ENCODE measurements around the gene AP2A2.

DNA sequence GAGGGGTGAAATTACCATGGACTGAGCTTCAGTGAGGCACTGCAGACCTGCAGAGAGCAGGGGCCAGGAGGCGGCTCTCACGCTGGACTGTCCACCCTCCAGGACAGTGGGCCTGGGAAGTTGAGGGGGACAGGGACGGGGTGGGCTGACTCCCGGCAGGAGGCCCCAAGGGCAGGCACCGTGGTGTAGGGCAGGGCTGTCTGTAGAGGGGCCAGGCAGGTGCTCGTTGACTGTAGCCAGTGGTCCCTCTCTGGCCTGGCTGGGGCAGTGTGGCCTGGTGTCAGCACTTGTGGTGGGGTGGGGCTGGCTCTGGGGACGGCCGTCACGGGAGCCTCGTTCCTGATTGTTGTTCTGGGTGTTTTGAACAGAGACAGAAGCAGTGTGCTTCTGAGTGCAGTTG is 64.4 kb downstream of the AP2A2 start:
- no peak for TF ChIP-seq TAF1 (IDR thresholded peaks at IDR 0.05; ENCODE audit: low read depth)
- TF ChIP-seq, protein P1, sequence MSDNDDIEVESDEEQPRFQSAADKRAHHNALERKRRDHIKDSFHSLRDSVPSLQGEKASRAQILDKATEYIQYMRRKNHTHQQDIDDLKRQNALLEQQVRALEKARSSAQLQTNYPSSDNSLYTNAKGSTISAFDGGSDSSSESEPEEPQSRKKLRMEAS (IDR thresholded peaks at IDR 0.05) = no peak
- no peak for TF ChIP-seq EGR1 (IDR thresholded peaks at IDR 0.05)
- no peak for TF ChIP-seq REST (IDR thresholded peaks at IDR 0.05; ENCODE audit: low read depth)
- TF ChIP-seq, protein P2, sequence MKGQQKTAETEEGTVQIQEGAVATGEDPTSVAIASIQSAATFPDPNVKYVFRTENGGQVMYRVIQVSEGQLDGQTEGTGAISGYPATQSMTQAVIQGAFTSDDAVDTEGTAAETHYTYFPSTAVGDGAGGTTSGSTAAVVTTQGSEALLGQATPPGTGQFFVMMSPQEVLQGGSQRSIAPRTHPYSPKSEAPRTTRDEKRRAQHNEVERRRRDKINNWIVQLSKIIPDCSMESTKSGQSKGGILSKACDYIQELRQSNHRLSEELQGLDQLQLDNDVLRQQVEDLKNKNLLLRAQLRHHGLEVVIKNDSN (IDR thresholded peaks at IDR 0.05) = no peak
- TF ChIP-seq ZBTB7A (IDR thresholded peaks at IDR 0.05; ENCODE audit: low read depth) = no peak
- TF ChIP-seq TCF12 (IDR thresholded peaks at IDR 0.05; ENCODE audit: low read depth) = no peak
- no peak for TF ChIP-seq EP300 (IDR thresholded peaks at IDR 0.05; ENCODE audit: borderline replicate concordance)
- no peak for TF ChIP-seq RAD21 (IDR thresholded peaks at IDR 0.05; ENCODE audit: low read depth)
- TF ChIP-seq YY1 (IDR thresholded peaks at IDR 0.05; ENCODE audit: low read depth) = no peak
- no peak for TF ChIP-seq CREB1 (IDR thresholded peaks at IDR 0.05; ENCODE audit: low read depth)
- no peak for TF ChIP-seq FOXM1 (IDR thresholded peaks at IDR 0.05; ENCODE audit: borderline replicate concordance, low read depth)
- no peak for TF ChIP-seq TEAD4 (IDR thresholded peaks at IDR 0.05)
- no peak for TF ChIP-seq CEBPB (IDR thresholded peaks at IDR 0.05)
